Large intestine (tissue), 3 donors: ENCODE results near the gene FLVCR2. TPM values are rescaled to one million over a fixed set of nuclear protein-coding genes. Genes with fewer than 3 reads are reported as not detected.

Source experiments
- DNase-seq, 2 donors: peaks; one replicate each; pipeline versions ENCODE4 v3.0.0 to v3.0.0-alpha.2; 2013
- H3K27ac ChIP-seq: one replicate; pipeline ENCODE4 v1.5.1; 2013; ENCODE audit warnings: low read length
- H3K27me3 ChIP-seq: 2 replicates; pipeline ENCODE4 v1.6.1; 2013; ENCODE audit warnings: low read length; ENCODE audit not compliant: control insufficient read depth, insufficient read depth
- H3K36me3 ChIP-seq: 2 replicates; pipeline ENCODE4 v1.6.1; 2013; ENCODE audit warnings: low read length; ENCODE audit not compliant: control insufficient read depth, insufficient read depth
- H3K4me1 ChIP-seq: one replicate; pipeline ENCODE4 v1.6.1; 2013; ENCODE audit warnings: low read length; ENCODE audit not compliant: control insufficient read depth, insufficient read depth
- H3K4me3 ChIP-seq: one replicate; pipeline ENCODE4 v1.5.1; 2013; ENCODE audit warnings: low read length
- H3K9me3 ChIP-seq: one replicate; pipeline ENCODE4 v1.6.1; 2013; ENCODE audit warnings: mild to moderate bottlenecking, low read depth, low read length, moderate library complexity; ENCODE audit not compliant: control insufficient read depth
- WGBS: methylation state at CpG from one replicate; pipeline ENCODE4 v1.1.5; 2013; ENCODE audit warnings: low lambda C conversion rate; ENCODE audit not compliant: insufficient coverage; 5-methylcytosine and 5-hydroxymethylcytosine counted together
- polyA plus RNA-seq: library from polyadenylated mRNA; unstranded; fragments of 120-200 nt; gene quantifications from one replicate; pipeline ENCODE4 v1.2.1, GENCODE V29; 2013

The FLVCR2 gene
- polyA plus RNA-seq, 1 donor = 11.3 TPM

GRCh38 chr14:75626396-75626795 lies 48.0 kb downstream of the FLVCR2 start:
- H3K27ac ChIP-seq = no peak overlapping the region
- H3K9me3 ChIP-seq = no peaks in the 10 kb centered on the region
- no peak overlapping the region for H3K4me3 ChIP-seq
- peaks cover 27% of the 10 kb centered on the region for H3K4me1 ChIP-seq
- WGBS = no CpG with 5 or more reads among the region's 3 CpGs
- H3K27me3 ChIP-seq = no peaks in the 10 kb centered on the region
- DNase-seq = no peak
- H3K36me3 ChIP-seq = no peaks in the 10 kb centered on the region

DNA sequence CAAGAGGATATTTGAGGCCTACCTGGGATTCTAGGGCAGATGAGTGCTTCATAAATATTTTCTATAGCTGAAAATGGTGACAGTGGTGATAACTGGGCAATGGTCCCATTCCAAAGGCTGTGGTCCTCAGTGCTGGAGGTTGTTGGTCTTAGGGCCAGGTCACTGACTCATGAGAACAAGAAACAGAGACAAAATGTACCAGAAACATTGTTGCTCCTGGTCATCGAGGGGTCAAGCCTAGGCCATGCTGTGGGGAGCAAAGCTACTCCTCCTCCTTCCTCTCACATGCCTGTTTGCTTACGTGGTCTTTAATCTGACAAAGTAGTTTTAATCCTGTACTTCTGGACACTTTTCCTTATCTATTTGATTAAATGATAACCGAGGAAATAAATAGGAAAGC lies 48.4 kb downstream of the FLVCR2 start:
- no peaks in the 10 kb centered on the region for H3K9me3 ChIP-seq
- no peak for DNase-seq
- H3K36me3 ChIP-seq = no peaks in the 10 kb centered on the region
- WGBS = 14% methylated on average over 1 of the region's 3 CpGs
- no peaks in the 10 kb centered on the region for H3K27me3 ChIP-seq
- H3K27ac ChIP-seq = no peak overlapping the region
- peaks cover 27% of the 10 kb centered on the region for H3K4me1 ChIP-seq
- no peak overlapping the region for H3K4me3 ChIP-seq

GRCh38 chr14:75627406-75627805 lies 49.0 kb downstream of the FLVCR2 start:
- Histone ChIP-seq H3K36me3 (no peaks in the 10 kb centered on the region), H3K27me3 (no peaks in the 10 kb centered on the region), H3K4me3 (no peak overlapping the region), H3K4me1 (peaks cover 22% of the 10 kb centered on the region), H3K27ac (no peak overlapping the region), H3K9me3 (no peaks in the 10 kb centered on the region)
- peak; percentile 33 to 78 for DNase-seq
- WGBS = no CpG with 5 or more reads among the region's 4 CpGs

DNA sequence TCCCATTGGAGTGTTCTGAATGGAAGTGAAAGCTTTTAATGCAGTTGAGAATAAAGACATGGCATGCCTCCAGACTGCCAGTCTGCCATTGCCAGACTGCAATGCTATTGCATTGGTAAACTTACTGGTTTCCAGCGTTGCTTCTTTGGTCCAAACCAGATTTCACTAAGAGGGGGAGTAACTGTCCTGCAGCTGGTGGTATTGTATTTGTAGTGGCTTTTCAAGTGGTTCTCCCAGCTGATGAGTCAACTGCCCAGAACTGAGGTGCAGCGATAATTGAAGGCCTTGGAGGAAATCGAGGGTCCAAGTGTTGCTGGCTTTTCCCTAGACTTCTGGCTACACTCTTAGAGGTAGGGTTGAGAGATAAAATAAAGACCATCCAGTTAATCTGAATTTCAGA lies 50.4 kb downstream of the FLVCR2 start:
- H3K27me3 ChIP-seq = no peaks in the 10 kb centered on the region
- no peaks in the 10 kb centered on the region for H3K9me3 ChIP-seq
- no peaks in the 10 kb centered on the region for H3K36me3 ChIP-seq
- no peak overlapping the region for H3K27ac ChIP-seq
- H3K4me1 ChIP-seq = peaks cover 19% of the 10 kb centered on the region
- DNase-seq = no peak
- H3K4me3 ChIP-seq = no peak overlapping the region
- whole genome bisulfite sequencing = 100% methylated on average over 2 of the region's 3 CpGs

DNA sequence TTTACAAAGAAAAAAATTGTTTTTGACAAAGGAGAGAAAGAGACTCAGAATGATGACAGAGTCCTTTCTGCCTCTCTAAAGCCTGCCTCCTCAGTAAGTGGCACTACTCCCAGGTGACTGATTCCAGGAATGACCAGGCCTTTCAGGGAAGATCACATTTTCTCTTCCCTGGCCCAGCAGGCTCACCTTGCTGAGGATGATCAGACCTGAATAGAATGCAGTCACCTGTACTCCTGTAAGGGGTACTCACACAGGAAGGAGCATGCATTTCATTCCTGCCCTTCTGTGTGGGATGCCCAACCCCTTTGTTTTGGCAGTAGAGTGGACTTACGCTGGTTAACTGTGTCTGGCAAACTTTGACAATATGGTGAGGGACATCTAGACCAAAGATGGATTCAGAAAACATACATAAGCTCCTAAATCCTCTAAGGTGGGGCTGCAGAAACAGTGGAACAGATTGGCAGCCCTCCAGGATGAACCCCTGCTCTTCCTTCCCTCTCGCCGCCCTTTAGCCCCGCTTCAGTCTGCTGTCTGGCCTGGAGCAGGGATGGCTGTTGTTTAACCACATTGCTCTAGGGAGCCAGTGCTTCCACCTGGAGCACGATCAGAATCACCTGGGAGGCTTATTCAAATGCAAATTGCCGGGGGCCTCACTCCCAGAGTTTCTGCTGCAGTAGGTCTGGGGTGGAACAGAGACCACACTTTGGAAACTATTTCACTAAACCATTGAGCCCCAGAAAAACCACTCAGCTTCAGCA lies 52.5 kb downstream of the FLVCR2 start:
- H3K4me3 ChIP-seq = no peak overlapping the region
- WGBS = no CpG with 5 or more reads among the region's 6 CpGs
- H3K4me1 ChIP-seq = peaks cover 16% of the 10 kb centered on the region
- H3K36me3 ChIP-seq = no peaks in the 10 kb centered on the region
- H3K27me3 ChIP-seq = no peaks in the 10 kb centered on the region
- peak in 1 of 2 donors; percentile 70 for DNase-seq
- no peaks in the 10 kb centered on the region for H3K9me3 ChIP-seq
- peak overlapping the region; percentile 20 for H3K27ac ChIP-seq

DNA sequence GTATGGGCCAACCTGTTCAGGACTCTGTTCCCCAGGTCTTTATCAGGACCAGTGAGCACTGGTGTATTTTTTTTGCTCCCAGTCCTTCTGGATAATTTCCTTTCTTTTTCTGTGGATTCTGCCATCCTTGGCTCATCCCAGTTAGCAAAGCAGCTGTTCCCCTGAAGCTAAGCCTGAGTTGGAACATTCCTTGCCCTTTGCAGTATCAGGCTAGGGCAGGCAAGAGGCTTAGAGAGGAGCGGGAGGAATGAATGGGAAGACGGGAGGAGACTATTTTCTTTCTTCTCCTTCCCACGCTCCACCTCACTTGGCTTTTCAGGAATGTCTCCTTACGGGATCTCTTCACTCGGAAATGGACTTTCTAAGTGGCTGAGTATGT lies 53.0 kb downstream of the FLVCR2 start:
- WGBS = no CpG with 5 or more reads among the region's 5 CpGs
- Histone ChIP-seq H3K4me3 (no peak overlapping the region), H3K36me3 (no peaks in the 10 kb centered on the region), H3K27ac (peak overlapping the region; percentile 20), H3K27me3 (no peaks in the 10 kb centered on the region), H3K4me1 (peaks cover 16% of the 10 kb centered on the region), H3K9me3 (no peaks in the 10 kb centered on the region)
- no peak for DNase-seq

GRCh38 chr14:75634848-75635247 lies 56.4 kb downstream of the FLVCR2 start:
- H3K4me1 ChIP-seq = peaks cover 12% of the 10 kb centered on the region
- H3K4me3 ChIP-seq = no peak overlapping the region
- no peaks in the 10 kb centered on the region for H3K27me3 ChIP-seq
- no peak for DNase-seq
- no CpG with 5 or more reads among the region's 5 CpGs for WGBS
- peaks cover 3% of the 10 kb centered on the region for H3K36me3 ChIP-seq
- no peak overlapping the region for H3K27ac ChIP-seq
- H3K9me3 ChIP-seq = no peaks in the 10 kb centered on the region

DNA sequence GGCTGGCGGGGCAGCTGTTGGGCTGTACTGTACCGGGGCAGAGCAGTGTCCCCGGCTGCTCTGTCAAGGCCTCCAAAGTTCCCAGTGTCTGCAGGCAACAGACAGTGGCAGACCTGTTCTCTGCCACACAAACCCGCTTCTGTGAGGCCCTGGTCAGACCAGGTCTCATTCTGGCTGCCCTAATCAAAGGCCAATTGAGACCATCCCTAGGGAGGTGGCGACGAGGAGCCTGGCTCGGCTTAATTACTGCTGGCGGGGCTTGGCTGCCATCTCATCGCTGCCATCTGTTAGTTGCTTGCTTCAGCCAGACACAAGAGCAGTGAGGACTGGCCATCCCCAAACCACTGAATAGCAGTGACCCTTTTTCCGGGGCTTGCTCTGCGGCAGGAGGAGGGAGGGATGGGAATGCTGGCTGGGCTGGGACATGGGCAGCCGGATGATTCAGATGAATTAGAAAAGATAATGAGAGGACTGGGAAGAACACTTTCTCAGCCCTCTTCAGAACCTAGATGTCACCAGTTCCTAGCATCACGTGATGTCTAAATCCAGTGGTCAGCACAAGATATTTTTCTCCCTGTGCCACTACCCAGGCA lies 57.8 kb downstream of the FLVCR2 start:
- H3K27ac ChIP-seq = no peak overlapping the region
- no peaks in the 10 kb centered on the region for H3K9me3 ChIP-seq
- H3K36me3 ChIP-seq = peaks cover 4% of the 10 kb centered on the region
- no peak for DNase-seq
- H3K4me3 ChIP-seq = no peak overlapping the region
- no peaks in the 10 kb centered on the region for H3K27me3 ChIP-seq
- peaks cover 7% of the 10 kb centered on the region for H3K4me1 ChIP-seq
- WGBS = no CpG with 5 or more reads among the region's 13 CpGs

DNA sequence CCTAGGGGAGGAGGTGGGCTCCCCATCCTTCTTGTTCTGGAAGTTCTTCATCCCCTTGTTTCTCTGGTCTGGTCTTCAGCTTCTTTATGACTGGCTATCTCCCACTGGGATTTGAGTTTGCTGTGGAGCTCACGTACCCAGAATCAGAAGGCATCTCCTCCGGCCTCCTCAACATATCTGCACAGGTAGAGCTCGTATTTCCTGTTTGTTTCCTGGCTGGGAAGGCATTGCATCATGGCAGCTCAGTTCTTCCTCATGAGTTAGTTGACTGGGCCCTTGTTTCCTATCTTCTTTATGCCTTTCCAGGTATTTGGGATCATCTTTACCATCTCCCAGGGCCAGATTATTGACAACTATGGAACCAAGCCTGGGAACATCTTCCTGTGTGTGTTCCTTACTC lies 62.5 kb downstream of the FLVCR2 start:
- WGBS = no CpG with 5 or more reads among the region's 3 CpGs
- H3K4me3 ChIP-seq = no peak overlapping the region
- no peaks in the 10 kb centered on the region for H3K27me3 ChIP-seq
- H3K36me3 ChIP-seq = peaks cover 9% of the 10 kb centered on the region
- no peaks in the 10 kb centered on the region for H3K4me1 ChIP-seq
- no peaks in the 10 kb centered on the region for H3K9me3 ChIP-seq
- DNase-seq = no peak
- H3K27ac ChIP-seq = no peak overlapping the region

- Histone ChIP-seq H3K27me3 (no peaks in the 10 kb centered on the region), H3K4me3 (no peak overlapping the region), H3K27ac (no peak overlapping the region), H3K36me3 (peaks cover 7% of the 10 kb centered on the region), H3K4me1 (no peaks in the 10 kb centered on the region), H3K9me3 (no peaks in the 10 kb centered on the region)
- WGBS = 58% methylated on average over 3 of the region's 4 CpGs
- no peak for DNase-seq
Observed at GRCh38 chr14:75643985-75644384, 65.6 kb downstream of the FLVCR2 start.

GRCh38 chr14:75645056-75645455 lies 66.6 kb downstream of the FLVCR2 start:
- Histone ChIP-seq H3K36me3 (peaks cover 11% of the 10 kb centered on the region), H3K9me3 (no peaks in the 10 kb centered on the region), H3K4me3 (no peak overlapping the region), H3K4me1 (peaks cover 4% of the 10 kb centered on the region), H3K27ac (no peak overlapping the region), H3K27me3 (no peaks in the 10 kb centered on the region)
- no peak for DNase-seq
